Brain microvascular endothelial cell (primary cell): ENCODE data around the gene PNP.

Experiments
- DNase-seq: peaks from one replicate; pipeline ENCODE4 v3.0.0-alpha.2; 2020
- H3K27ac ChIP-seq: fragments of 250-450 bp; sonication (Bioruptor Pico); 2 replicates; pipeline ENCODE4 v1.5.1; 2020; ENCODE audit warnings: mild to moderate bottlenecking, moderate library complexity
- H3K27me3 ChIP-seq: fragments of 250-450 bp; sonication (Bioruptor Pico); replicated peaks from 2 replicates; pipeline ENCODE4 v1.5.1; 2020; ENCODE audit warnings: mild to moderate bottlenecking
- H3K36me3 ChIP-seq: fragments of 250-450 bp; sonication (Bioruptor Pico); replicated peaks from 2 replicates; pipeline ENCODE4 v1.5.1; 2020; ENCODE audit warnings: mild to moderate bottlenecking
- H3K4me3 ChIP-seq: 2 replicates; pipeline ENCODE4 v1.5.1; 2011; ENCODE audit warnings: low read depth, mild to moderate bottlenecking, control low read depth, low read length, moderate library complexity
- CTCF ChIP-seq: IDR thresholded peaks from 2 replicates; pipeline ENCODE4 v1.5.1; 2011; ENCODE audit warnings: low read depth, mild to moderate bottlenecking, moderate library complexity, low read length, control low read depth, inconsistent platforms; ENCODE audit errors: missing control alignments
- in situ Hi-C: cut with HindIII; loops from 2 replicates; pipeline ENCODE4 v1.10.0; 2017; ENCODE audit warnings: low sequenced_read_pairs, low pct_ligation_motif_present

PNP gene

GRCh38 chr14:20427231-20428009 is 41.8 kb upstream of the PNP start:
- in situ Hi-C loops: no loop called here
- Histone ChIP-seq H3K36me3 (no peaks in the 10 kb centered on the region), H3K4me3 (no peak overlapping the region), H3K27me3 (no peaks in the 10 kb centered on the region), H3K27ac (no peak overlapping the region)
- peak; percentile 40 for DNase-seq
- TF ChIP-seq CTCF: no peak

GRCh38 chr14:20428010-20428365 is 41.2 kb upstream of the PNP start:
- TF ChIP-seq CTCF: no peak
- Histone ChIP-seq H3K36me3 (no peaks in the 10 kb centered on the region), H3K27me3 (no peaks in the 10 kb centered on the region), H3K4me3 (no peak overlapping the region), H3K27ac (no peak overlapping the region)
- DNase-seq: no peak
- in situ Hi-C loops: no loop called here

- in situ Hi-C loops: no loop called here
- no peak for TF ChIP-seq CTCF
- no peak overlapping the region for H3K27ac ChIP-seq
Observed at GRCh38 chr14:20428802-20429201, 40.4 kb upstream of the PNP start.

GRCh38 chr14:20429801-20430669 is 39.2 kb upstream of the PNP start:
- Histone ChIP-seq H3K4me3 (no peak overlapping the region), H3K36me3 (no peaks in the 10 kb centered on the region), H3K27me3 (no peaks in the 10 kb centered on the region), H3K27ac (no peak overlapping the region)
- DNase-seq: no peak
- TF ChIP-seq CTCF: no peak
- in situ Hi-C loops: no loop called here

More at GRCh38 chr14:20428802-20429201, 40.4 kb upstream of the PNP start:
- Histone ChIP-seq H3K4me3 (no peak overlapping the region), H3K27me3 (no peaks in the 10 kb centered on the region), H3K36me3 (no peaks in the 10 kb centered on the region)
- DNase-seq: no peak

GRCh38 chr14:20434701-20435581 is 34.3 kb upstream of the PNP start:
- DNase-seq: no peak
- no peak overlapping the region for H3K27ac ChIP-seq
- no peak for TF ChIP-seq CTCF
- H3K4me3 ChIP-seq: peak overlapping the region; percentile 39
- H3K27me3 ChIP-seq: no peaks in the 10 kb centered on the region
- no peaks in the 10 kb centered on the region for H3K36me3 ChIP-seq
- in situ Hi-C loops: no loop called here
